ENCODE measurements around the gene ALK.

ALK gene

GRCh38 chr2:29921560-29921915 is at the start of gene ALK:
Gene ALK, minus strand, starts transcription at chr2:29921586. Its CDS starts 927 bp downstream, at chr2:29920659.
- FAIRE-seq, result no peak

GRCh38 chr2:29966266-29966665 is 44.9 kb upstream of the ALK start:
- no peak for FAIRE-seq

GRCh38 chr2:29963972-29964570 is 42.7 kb upstream of the ALK start:
- no peak for FAIRE-seq

GRCh38 chr2:29962922-29963321 is 41.5 kb upstream of the ALK start:
- no peak for FAIRE-seq

GRCh38 chr2:29954316-29954715 is 32.9 kb upstream of the ALK start:
- FAIRE-seq, result no peak

GRCh38 chr2:29952973-29953372 is 31.6 kb upstream of the ALK start:
- FAIRE-seq, result no peak

- FAIRE-seq, result no peak
These were observed 30.2 kb upstream of the ALK start for GRCh38 chr2:29951576-29951975.

- FAIRE-seq, result no peak
These were observed 29.1 kb upstream of the ALK start for GRCh38 chr2:29950481-29950880.

- no peak for FAIRE-seq
These were observed 27.7 kb upstream of the ALK start for GRCh38 chr2:29949042-29949441.

- no peak for FAIRE-seq
These were observed 25.1 kb upstream of the ALK start for GRCh38 chr2:29946505-29946904.

GRCh38 chr2:29942711-29943110 is 21.3 kb upstream of the ALK start:
- FAIRE-seq, result no peak

GRCh38 chr2:29940706-29941105 is 19.3 kb upstream of the ALK start:
- FAIRE-seq, result no peak

- no peak for FAIRE-seq
These were observed 14.6 kb upstream of the ALK start for GRCh38 chr2:29936020-29936419.

- FAIRE-seq, result no peak
These were observed 10.4 kb upstream of the ALK start for GRCh38 chr2:29931818-29932217.

GRCh38 chr2:29923110-29923721 is 1.8 kb upstream of the ALK start:
- no peak for FAIRE-seq

GRCh38 chr2:29922605-29923004 is 1.2 kb upstream of the ALK start:
- FAIRE-seq, result no peak

- FAIRE-seq, result no peak
These were observed 491 bp downstream of the ALK start for GRCh38 chr2:29920631-29921559.

GRCh38 chr2:29920130-29920577 is 1.2 kb downstream of the ALK start:
- FAIRE-seq, result no peak

GRCh38 chr2:29918941-29919340 is 2.4 kb downstream of the ALK start:
- no peak for FAIRE-seq

- FAIRE-seq, result no peak
These were observed 3.6 kb downstream of the ALK start for GRCh38 chr2:29917781-29918180.

- no peak for FAIRE-seq
These were observed 4.8 kb downstream of the ALK start for GRCh38 chr2:29916571-29916970.

- FAIRE-seq, result no peak
These were observed 10.4 kb downstream of the ALK start for GRCh38 chr2:29910960-29911359.

- no peak for FAIRE-seq
These were observed 10.9 kb downstream of the ALK start for GRCh38 chr2:29910465-29910864.

GRCh38 chr2:29902356-29902755 is 19.0 kb downstream of the ALK start:
- FAIRE-seq, result no peak
